GM21447 (cell line): Measurements from ENCODE around the gene PCSK5.
"Not testable (repeated sequence)": the region's sequence is repeated elsewhere in the genome, so short reads cannot be mapped to it uniquely, and the experiment has no call there.

Experiments
- ATAC-seq: cut with Tn5 transposase; IDR thresholded peaks from one replicate; pipeline ENCODE4 v1.9.1; 2021; ENCODE audit not compliant: unreplicated experiment

PCSK5 gene

DNA sequence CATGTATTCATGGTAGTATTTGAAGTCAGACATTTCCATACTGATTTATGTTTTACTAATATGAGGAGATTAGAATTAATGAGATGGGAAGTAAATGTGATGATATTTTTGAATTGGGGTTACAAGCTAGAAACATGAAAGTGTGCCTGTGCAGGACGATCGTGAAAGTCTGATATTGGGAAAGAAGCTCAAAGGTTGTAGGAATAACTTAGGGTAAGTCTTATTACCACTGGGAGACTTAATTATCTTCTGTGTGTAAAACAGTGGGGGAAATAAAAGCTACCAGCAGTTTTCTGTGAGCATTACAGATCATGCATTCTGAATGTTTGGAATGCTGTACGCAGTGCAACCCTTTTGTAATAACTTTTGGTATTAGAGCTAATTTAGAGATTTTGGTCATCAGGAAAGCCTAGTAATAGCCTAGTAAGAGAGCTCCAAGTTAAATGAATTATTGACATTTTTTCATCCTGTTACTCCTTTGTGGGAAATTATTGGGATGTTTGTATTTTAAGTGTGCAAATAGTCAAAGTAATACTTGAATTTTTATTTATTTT, 153.9 kb downstream of the PCSK5 start:
- ATAC-seq: no peak

DNA sequence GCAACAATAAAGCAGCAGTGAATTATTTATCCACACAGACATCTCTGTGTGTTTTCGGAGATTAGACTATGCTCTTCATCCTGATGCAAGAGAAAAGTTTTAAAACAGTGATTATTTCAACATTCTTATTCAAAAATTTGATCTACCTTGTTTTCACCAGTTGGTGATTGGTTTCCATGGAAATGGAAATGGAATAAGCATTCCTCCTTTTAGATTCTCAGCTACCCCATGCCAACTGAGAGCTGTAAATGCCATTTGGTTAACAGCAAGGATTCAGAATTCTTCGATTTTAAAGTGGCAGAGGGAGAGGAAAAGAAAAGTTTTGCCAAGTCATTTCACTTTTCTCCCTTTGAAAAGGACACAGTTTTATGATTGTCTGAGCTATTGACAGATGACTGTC, 154.7 kb downstream of the PCSK5 start:
- no peak for ATAC-seq

DNA sequence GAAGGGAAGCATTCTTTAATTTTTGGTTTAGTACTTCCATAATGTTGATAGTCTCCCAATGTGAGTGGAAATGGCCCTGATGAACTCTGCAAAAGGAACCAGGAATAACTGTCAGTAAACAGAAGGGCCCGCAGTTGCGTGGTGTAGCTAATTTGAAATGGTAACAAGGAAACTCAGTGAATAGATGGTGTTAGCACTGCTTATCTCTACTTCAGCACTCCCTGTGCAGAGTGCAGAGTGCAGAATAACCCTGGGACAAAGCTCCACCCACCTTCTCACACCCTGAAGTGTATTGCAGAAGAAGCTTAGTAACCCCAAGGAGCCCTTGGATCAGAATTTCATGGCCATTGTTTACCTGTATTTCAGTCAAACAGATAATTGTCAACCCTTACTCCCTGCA, 158.9 kb downstream of the PCSK5 start:
- ATAC-seq: no peak

- ATAC-seq: no peak
These were observed 177.2 kb downstream of the PCSK5 start for GRCh38 chr9:76067696-76068095.

- no peak for ATAC-seq
These were observed 187.1 kb downstream of the PCSK5 start for GRCh38 chr9:76077537-76077936.

GRCh38 chr9:76081281-76081680, 190.8 kb downstream of the PCSK5 start:
- not testable (repeated sequence) for ATAC-seq

GRCh38 chr9:76082057-76082456, 191.6 kb downstream of the PCSK5 start:
- ATAC-seq: no peak

DNA sequence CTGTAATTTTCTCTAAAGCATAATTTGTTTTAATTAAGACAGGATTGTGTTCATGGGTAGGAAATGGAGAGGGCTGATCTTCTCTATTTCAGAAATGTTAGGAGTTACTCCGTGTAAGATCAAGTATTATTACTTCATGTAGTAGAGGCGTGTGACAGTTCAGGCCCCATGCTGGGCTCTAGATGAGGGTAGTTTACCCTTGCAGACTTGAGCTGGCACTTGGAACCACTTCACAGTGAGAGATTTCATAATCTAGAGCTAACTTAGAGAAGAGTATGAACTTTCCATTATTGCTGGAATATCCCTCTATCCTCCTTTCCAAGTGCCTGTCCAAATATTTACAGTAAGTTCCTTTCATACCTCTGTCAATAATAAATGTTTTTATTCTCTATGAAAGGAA, 195.1 kb downstream of the PCSK5 start:
- ATAC-seq: no peak

DNA sequence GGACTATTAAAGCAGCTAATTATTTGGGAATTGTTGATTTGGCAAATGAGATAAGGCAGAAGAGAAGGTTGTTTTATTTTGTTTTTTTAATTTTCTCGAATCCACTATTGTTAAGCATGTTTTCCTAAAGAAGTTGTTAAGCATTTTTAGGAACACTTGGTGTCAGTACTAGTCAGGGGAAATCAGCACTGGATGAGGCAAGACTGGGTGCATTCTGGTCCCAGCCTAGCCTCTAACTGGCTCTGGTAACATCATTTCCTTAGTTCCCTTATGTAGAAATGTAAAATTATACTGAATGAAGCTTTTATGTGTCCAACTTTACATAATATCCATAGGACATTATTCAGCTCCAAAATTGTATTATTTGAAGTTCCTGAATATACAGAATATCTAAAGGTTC, 196.1 kb downstream of the PCSK5 start:
- ATAC-seq: no peak

DNA sequence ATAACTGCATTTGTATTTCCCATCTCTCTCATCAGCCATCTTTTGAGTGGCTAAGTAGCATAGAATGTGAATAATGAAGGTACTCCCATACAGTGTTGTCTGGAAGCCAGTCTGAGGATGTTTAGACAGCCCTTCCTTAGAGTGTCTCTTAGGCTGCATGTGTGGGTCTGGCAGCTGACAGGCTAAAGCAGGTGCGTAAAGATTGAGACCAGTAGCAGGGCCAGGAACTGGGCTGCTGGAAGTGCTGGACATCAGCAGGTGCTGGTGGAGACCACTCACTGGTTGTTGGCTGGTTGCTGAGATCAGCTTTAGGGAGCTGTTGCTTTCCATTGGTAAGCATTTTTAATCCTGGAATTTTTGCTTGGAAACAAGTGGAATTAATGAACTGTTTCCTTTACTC, 197.5 kb downstream of the PCSK5 start:
- no peak for ATAC-seq

DNA sequence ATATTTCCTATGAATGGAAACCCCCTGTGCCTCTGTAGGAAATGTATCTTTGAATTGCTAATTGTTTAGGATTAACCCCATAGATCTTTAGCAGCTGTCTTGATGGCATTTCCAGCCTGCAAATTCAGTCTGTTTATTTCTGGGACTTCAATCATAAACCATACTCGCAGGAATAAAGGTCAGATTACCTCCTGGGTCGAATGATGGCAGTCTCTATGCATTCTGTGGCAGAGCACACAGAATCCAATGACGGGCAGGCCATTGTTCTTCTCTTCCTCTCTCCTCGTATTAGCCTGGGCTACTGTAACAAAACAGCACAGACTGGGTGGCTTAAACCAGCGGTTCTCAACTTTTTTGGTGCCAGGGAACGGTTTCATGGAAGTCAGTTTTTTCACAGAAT, 199.9 kb downstream of the PCSK5 start:
- ATAC-seq: no peak

DNA sequence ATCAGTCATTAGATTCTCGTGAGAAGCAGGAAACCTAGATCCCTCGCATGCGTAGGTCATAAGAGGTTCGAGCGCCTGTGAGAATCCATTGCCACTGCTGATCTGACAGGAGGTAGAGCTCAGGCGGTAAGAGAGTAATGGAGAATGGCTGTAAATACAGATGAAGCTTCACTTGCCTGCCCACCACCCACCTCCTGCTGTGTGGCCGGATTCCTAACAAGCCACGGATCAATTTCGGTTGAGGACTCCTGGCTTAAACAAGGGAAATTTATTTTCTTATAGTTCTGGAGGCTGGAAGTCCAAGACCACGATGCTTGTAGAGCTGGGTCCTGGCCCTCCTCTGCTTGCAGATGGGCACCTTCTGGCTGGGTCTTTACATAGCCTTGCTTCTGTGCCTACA, 200.4 kb downstream of the PCSK5 start:
- no peak for ATAC-seq

DNA sequence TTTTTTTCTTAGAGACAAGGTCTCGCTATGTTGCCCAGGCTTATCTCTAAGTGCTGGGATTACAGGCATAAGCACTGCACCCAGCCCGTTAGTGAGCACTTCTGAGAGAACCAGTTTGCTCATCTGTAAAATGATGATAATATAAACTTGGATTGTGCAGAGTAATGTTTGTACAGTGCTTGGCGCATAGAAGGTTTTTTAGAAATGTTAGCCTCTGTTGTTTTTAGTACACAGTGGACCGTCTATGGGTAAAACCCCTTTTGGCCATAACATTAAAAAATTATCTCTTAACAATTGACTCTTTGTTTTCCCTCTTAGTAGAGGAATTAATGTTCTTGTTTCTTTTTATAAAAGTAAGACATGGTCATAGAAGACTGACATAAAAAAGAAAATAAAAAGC, 202.1 kb downstream of the PCSK5 start:
- ATAC-seq: no peak

- ATAC-seq: no peak
These were observed 205.1 kb downstream of the PCSK5 start for GRCh38 chr9:76095585-76095984.

GRCh38 chr9:76099516-76099915, 209.0 kb downstream of the PCSK5 start:
- no peak for ATAC-seq

DNA sequence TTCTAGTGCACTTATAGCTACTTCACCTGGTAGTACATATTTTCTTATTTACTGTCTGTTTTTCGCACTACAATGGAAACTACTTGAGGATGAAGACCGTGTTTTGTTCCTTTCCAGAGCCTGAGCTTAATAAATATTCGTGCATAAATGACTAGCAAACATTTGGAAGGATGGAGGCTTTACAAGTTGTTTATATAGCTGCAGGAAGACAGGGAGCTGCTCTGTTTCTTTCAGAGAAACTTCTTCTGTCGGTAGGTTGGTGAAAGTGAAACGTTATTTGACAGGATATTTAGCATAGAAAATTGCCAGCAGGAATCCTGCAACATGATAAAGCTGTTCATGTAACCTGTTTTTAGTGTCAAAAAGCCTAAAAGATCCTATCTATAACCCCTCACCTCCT, 210.6 kb downstream of the PCSK5 start:
- no peak for ATAC-seq

- ATAC-seq: no peak
These were observed 211.0 kb downstream of the PCSK5 start for GRCh38 chr9:76101491-76101890.

DNA sequence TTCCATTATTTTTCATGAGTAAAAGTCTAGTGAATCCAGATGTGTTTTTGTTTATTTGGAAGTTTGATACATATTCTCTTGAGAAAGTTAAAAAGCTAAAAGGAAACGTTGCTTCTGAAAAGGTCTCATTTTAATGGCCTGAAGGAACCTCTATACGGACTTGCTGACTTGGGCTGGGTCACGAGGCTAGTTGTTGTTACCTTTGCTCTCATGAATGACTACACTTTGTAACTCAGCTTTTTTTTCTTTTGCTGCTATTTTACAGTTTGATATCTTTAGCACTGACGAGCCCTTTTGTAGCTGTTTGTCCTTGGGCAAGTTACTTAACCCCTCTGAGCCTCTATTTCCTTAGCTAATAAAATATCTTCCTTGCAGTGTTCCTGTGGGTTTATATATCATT, 211.5 kb downstream of the PCSK5 start:
- no peak for ATAC-seq

DNA sequence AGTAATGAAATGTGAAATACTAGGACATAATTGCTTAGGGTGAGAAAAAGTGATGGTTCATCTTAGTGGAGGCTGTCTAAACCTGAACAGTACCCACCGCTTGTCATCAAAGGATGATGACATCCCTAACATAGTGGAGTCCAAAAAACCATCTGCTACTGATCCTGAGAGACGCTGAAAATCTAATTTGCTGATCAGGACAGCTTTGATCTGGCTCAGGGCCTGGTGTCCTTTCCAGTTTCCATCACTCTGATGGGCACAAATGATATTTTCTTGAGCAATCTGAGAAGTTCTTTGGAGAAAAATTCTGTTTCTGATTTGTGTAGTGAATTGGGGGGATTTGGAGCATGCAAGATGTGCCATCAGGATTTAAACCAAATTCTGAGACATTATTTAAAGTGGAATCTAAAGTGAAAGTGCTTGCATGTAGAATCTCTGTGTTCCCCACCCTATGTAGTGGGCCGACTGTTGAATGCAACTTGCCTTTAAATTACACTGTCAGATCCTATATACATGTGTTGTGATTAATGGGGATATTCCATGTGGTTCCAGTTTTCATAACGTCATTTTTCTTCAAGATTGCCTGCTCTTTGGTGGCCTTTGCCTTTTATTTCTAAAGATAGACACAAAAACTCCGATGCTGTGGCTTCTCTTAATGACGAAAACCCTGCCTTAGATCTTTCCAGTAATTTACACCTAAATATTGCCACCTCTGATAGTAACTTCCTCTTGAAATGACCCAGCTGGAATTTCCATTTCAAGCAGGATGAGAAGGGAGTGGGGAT, 213.2 kb downstream of the PCSK5 start:
- ATAC-seq: no peak

DNA sequence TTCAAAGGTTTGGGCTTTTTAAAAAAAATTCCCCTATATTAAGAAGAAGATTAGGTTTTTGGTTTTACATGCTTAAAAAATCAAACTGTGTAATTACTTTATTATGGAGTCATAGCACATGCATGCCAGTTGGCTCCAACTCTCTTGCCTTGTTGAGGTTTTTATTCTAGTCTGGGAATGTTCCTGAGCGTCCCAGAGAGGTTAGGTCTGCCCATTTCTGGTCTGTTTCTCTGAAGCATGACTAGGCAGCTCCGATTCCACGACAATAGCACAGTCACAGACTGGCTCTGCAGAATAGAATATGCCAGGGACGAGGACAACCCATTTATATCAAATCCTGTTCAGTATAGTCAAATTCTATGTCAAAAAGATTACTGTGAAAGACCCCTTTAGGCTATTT, 217.0 kb downstream of the PCSK5 start:
- no peak for ATAC-seq

DNA sequence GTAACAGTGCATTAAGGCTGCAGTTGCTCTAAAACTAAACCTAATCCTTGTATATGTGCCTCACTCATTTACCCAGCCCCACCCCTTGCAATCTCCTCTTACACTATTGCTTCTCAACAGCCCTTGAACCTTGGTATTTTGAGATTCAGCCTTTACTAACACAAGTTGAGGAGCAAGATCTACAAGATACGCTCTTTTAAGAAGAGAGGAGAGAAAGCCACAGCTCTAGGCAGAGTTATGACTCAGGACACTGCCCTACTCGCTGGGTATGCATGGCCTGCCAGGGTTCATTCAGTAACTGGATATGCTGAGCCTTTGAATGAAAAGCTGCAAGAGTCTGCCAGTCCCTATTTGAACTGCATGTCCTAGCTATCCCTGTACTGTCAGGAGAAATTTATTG, 219.5 kb downstream of the PCSK5 start:
- ATAC-seq: no peak

- ATAC-seq: no peak
These were observed 221.7 kb downstream of the PCSK5 start for GRCh38 chr9:76112151-76112550.

DNA sequence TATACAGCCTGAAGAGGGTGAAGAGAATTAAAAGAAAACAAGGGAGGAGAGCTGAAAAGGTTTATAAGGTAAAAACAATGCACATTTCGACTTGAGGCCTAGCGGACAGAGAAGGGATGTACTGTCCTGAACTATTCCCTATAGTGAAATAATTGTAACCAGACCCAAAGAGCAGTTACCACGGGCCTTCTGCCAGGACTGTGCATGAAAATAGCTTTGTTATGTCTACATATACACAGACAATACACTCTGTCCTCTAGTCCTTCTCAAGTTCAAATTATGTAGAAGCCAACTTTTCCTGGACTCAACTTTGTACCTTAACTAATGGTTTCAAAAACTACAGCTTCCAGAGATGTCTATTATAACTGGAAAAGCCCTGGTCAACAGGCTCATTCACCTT, 223.7 kb downstream of the PCSK5 start:
- ATAC-seq: no peak
